WI38 (cell line): ENCODE measurements around the gene GCKR.
"Not testable (repeated sequence)": the region's sequence is repeated elsewhere in the genome, so short reads cannot be mapped to it uniquely, and the experiment has no call there.

Experiments
- H3K4me3 ChIP-seq: 2 replicates; pipeline ENCODE4 v1.5.1; 2011; ENCODE audit warnings: low read depth, mild to moderate bottlenecking, control low read depth, low read length
- TF ChIP-seq, protein P1 (sequence below): IDR thresholded peaks from 2 replicates; pipeline ENCODE4 v1.5.1; 2012; ENCODE audit warnings: low read depth, mild to moderate bottlenecking, control low read depth, low read length

GCKR gene

DNA sequence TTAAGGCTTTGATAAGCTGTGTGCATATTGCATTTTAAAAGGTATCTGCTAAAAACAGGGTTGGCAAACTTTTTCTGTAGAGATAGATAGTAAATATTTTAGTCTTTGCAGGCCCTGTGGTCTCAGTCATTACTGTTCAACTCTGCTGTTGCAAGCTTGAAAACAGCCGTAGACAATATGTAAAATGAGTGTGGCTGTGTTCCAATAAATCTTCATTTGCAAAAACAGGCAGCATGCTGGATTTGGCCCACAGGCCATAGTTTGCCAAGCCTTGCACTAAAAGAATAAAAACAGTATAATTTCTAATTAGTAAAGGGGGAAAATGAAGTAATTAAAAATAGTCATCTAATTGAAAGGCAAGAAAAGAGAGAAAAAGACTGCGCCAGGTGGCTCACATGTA lies 35.3 kb downstream of the GCKR start:
- H3K4me3 ChIP-seq: no peak overlapping the region
- TF ChIP-seq, protein P1, sequence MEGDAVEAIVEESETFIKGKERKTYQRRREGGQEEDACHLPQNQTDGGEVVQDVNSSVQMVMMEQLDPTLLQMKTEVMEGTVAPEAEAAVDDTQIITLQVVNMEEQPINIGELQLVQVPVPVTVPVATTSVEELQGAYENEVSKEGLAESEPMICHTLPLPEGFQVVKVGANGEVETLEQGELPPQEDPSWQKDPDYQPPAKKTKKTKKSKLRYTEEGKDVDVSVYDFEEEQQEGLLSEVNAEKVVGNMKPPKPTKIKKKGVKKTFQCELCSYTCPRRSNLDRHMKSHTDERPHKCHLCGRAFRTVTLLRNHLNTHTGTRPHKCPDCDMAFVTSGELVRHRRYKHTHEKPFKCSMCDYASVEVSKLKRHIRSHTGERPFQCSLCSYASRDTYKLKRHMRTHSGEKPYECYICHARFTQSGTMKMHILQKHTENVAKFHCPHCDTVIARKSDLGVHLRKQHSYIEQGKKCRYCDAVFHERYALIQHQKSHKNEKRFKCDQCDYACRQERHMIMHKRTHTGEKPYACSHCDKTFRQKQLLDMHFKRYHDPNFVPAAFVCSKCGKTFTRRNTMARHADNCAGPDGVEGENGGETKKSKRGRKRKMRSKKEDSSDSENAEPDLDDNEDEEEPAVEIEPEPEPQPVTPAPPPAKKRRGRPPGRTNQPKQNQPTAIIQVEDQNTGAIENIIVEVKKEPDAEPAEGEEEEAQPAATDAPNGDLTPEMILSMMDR: no peak

DNA sequence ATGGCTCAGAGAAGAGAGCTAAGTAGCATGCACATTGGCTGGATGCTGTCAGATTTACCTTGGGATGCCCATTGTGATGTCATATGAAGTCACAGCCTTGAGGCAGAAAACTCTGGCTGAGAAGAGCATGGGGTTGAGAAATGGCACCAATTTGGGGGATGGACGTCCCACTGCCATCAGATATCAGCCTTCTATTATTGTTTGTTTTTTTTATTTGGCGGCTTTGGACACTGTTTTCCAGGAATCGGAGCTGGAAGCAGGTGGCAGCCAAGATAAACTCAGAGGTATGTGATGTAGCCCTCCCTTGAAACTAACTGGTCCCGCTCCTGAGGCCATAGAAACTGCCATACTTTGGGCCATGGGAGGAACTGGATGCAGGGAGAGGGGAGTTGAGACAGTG lies 40.6 kb downstream of the GCKR start:
- TF ChIP-seq, protein P1: no peak
- H3K4me3 ChIP-seq: no peak overlapping the region

DNA sequence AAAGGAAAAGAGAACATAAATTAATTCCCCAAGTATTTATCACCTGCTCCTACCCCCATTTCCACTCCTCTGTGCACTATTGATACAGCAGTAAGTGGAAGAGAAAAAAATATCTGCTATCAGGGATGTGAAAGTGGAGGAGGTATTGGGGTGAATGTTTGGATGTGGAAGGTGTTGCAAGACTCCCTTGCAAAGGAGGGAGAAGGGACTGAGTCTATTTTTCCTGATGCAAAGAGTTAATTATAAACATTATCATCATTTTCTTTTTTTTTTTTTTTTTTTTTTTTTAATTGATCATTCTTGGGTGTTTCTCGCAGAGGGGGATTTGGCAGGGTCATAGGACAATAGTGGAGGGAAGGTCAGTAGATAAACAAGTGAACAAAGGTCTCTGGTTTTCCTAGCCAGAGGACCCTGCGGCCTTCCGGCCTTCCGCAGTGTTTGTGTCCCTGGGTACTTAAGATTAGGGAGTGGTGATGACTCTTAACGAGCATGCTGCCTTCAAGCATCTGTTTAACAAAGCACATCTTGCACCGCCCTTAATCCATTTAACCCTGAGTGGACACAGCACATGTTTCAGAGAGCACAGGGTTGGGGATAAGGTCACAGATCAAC lies 42.3 kb downstream of the GCKR start:
- not testable (repeated sequence) for H3K4me3 ChIP-seq

DNA sequence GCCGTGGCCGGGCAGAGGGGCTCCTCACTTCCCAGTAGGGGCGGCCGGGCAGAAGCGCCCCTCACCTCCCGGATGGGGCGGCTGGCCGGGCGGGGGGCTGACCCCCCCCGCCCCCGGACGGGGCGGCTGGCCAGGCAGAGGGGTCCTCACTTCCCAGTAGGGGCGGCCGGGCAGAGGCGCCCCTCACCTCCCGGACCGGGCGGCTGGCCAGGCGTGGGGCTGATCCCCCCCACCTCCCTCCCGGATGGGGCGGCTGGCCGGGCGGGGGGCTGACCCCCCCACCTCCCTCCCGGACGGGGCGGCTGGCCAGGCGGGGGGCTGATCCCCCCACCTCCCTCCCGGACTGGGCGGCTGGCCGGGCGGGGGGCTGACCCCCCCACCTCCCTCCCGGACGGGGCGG lies 43.0 kb downstream of the GCKR start:
- not testable (repeated sequence) for H3K4me3 ChIP-seq

DNA sequence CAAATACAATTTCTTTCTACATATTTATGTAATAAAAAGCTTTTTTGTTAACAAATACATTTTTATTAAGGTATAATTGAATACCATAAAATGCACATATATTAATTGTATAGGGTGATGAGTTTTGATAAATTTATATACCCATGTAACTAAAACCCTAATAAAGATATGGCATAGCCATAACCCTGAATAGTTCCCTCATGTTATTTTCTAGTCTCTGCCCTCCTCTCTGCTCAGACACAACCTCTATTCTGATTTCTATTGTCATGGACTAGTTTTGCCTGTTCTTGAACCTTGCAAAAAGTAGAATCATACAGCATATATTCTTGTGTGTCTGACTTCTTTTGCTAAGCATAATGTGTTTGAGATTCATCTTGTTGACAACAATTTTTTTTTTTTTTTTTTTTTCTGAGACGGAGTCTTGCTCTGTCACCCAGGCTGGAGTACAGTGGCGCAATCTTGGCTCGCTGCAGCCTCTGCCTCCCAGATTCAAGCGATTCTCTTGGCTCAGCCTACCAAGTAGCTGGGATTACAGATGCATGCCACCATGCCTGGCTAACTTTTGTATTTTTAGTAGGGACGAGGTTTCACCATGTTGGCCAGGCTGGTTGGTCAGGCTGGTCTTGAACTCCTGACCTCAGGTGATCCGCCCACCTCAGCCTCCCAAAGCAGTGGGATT lies 47.6 kb downstream of the GCKR start:
- TF ChIP-seq, protein P1: no peak
- H3K4me3 ChIP-seq: no peak overlapping the region

DNA sequence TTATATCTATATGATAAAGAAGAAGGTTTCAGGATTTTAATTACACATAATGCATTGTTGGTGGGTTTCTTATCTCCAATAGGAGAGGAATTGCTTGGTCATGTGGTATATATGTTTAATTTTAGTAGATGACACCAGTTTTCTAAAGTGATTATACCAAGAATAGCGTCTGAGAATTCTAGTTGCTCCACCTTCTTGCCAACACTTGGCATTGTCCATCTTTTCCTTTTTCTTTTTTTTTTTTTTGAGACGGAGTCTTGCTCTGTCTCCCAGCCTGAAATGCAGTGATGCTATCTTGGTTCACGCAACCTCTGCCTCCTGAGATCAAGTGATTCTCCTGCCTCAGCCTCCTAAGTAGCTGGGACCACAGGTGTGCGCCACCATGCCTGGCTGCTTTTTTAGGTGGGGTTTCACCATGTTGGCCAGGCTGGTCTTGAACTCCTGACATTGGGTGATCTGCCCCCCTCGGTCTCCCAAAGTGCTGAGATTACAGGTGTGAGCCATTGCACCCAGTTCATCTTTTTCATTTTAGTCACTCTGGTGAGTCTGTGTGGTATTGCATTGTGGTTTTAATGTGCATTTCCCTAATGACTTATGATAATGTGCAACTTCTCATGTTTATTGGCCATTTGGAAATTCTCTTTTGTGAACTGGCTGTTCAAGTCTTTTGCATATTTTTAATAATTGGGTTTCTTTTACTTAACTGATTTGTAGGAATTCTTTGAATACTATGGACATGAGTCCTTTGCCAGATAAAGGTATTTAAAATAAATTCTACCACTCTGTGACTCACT lies 48.9 kb downstream of the GCKR start:
- TF ChIP-seq, protein P1: no peak

DNA sequence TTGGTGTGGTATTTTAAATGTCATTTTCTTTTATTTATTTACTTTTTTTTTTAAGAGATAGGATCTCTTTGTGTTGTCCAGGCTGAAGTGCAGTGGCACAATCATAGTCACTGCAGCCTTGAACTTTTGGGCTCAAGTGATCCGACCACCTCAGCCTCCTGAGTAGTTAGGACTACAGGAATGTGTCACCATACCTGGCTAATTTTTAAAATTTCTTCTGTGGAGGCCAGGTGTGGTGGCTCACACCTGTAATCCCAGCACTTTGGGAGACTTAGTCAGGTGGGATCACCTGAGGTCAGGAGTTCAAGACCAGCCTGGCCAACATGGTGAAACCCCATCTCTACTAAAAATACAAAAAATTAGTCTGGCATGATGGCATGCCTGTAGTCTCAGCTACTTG lies 52.7 kb downstream of the GCKR start:
- H3K4me3 ChIP-seq: no peak overlapping the region
- TF ChIP-seq, protein P1: no peak

More for the DNA sequence above, 48.9 kb downstream of the GCKR start:
- no peak overlapping the region for H3K4me3 ChIP-seq

DNA sequence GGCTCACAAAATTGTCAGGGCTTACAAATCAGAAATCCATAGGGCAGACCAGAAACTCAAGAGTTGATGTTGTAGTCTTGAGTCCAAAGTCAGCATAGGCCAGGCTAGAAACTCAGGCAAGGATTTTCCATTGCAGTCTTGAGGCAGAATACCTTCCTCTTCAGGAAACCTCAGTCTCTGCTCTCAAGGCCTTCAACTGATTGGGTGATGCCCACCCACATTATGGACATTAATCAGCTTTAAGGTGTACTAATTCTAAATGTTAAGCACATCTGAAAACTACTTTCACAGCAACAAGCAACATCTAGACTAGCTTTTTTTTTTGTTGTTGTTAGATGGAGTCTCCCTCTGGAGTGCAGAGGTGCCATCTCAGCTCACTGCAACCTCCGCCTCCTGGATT lies 54.9 kb downstream of the GCKR start:
- TF ChIP-seq, protein P1: no peak
- no peak overlapping the region for H3K4me3 ChIP-seq
